HG03196 (cell line): ENCODE results near the gene CREBRF.
"Not testable (repeated sequence)": the region's sequence is repeated elsewhere in the genome, so short reads cannot be mapped to it uniquely, and the experiment has no call there.

Source experiments
- ATAC-seq: cut with Tn5 transposase; IDR thresholded peaks from one replicate; pipeline ENCODE4 v1.9.1; 2021; ENCODE audit not compliant: unreplicated experiment

The CREBRF gene

DNA sequence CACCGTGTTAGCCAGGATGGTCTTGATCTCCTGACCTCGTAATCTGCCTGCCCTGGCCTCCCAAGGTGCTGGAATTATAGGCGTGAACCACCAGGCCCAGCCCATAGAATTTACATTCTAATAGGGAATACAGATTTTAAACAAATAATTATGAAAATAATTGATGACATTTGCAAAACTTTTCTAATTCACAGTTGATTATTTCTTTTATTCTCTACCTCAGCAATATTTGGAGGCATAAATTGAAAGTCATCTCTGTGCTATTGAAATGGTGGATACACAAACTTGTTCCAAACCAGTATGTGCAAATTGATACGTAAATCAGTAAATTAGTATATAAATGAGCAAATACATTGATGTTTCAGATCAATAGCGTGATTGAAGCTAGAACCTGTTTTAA, 96.4 kb downstream of the CREBRF start:
- no peak for ATAC-seq

- no peak for ATAC-seq
These were observed 97.7 kb downstream of the CREBRF start for GRCh38 chr5:173153842-173154241.

- ATAC-seq, result not testable (repeated sequence)
These were observed 98.5 kb downstream of the CREBRF start for GRCh38 chr5:173154619-173155018.

DNA sequence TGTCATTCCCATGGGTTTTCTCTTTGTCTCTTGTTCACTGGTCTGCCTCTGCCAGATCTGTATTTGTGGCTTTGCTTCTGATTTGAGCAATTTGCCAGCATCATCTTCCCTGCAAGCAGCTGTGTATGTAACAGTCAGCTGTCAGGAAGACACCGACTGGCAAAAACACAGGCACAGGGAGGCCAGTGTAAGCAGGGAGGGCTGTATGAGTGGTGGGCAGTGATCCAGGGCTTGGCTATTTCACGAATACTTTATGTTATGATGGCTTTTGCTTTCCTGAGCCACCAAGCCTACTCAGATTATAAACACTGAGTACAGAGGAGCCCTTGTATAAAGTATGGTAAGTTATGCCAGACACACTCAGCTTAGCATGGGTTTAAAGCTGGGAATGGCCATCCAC, 99.8 kb downstream of the CREBRF start:
- no peak for ATAC-seq

DNA sequence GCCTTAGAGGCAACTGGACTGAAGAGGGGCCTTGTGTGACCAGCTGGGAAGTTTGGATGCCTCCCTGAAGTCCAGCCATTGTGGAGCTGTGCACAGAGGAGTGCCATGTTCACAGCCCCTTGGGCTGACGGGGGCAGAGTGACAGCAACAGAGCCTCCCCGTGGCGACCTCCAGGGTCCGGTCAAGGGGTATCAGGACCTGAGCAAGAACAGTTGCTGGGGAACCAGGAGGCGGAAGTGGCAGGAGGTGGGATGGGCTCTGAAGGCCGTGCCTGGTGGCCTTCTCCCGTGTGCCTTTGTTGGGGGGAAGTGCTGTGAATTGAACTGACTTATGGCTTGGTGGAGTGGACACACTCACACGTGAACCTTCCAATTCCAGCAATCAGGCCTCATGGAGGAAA, 102.2 kb downstream of the CREBRF start:
- ATAC-seq, result no peak

DNA sequence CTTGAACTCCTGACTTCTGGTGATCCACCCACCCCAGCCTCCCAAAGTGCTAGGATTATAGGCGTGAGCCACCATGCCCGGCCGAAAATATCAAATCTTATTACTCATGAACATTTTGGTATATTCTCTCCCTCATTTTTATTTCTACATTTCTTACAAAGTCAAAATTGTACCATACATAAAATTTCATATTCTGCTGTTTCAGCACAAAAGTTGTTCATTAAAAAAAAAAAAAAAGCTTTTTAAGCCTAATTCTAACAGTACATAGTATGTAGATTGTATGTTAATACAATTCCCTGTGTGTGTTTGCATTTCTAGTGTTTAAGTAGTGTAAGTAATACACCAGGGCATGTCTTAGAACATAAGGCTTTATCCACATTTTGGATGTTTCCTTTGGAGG, 103.1 kb downstream of the CREBRF start:
- ATAC-seq, result no peak

GRCh38 chr5:173161148-173161547, 105.0 kb downstream of the CREBRF start:
- no peak for ATAC-seq

- no peak for ATAC-seq
These were observed 107.1 kb downstream of the CREBRF start for GRCh38 chr5:173163219-173163618.

DNA sequence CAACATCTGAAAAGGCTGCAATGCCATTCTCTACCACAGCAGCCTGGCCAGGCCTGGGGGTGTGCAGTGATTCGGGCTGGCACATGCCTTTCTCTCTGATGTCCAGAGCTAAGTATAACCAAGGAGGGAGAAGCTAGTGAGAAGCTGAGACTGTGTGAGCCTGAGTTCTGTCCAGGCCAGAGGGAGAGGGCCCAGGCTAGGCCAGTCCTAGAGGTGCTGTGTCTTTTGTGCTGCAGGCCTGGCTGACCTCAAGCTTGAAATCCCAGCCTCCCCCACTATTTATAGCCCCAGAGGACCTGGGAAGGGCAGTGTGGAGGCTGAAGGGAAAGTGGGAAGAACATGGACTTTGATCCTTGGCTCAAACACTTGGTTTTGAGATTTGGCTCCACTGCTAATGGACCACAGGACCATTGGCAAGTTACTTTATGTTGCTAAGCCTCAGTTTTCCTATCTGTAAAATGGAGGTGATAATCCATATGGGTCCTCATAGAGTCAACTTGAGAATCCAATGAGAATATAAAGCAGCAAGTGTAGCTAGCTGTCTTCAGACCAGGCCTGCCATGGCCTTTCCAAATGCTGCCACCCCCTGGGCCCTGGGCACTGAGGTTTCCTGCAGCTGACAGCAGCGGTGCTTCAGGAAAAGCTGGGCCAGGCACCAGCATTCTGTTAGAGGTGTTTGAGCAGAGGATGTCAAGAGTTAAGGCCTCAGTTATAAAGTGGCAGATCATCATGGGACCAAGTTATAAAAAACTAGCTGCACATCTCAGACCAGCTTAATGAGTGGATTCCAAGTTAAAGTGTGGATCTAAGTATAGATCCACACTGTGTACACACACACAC, 109.2 kb downstream of the CREBRF start:
- ATAC-seq, result no peak

GRCh38 chr5:173172166-173172565, 116.0 kb downstream of the CREBRF start:
- ATAC-seq, result no peak

DNA sequence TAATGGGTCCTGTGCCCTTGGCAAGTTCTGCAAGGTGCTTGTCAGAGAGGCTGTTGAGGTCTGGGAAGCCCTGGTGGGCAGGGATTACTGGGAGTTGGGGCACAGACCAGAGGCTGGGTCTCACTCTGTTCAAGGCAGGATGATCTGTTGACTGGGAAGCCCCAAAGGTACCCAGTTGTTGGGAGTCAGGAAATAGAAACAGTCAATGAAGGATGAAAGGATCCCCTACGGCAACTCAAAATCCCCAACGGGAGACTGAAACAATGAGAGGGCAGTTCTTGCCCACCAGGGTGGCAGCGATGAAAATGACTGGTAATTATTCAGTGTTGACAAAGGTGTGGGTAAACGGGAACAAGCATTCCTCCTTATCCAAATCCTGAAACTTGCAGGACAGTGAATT, 119.4 kb downstream of the CREBRF start:
- ATAC-seq, result no peak

DNA sequence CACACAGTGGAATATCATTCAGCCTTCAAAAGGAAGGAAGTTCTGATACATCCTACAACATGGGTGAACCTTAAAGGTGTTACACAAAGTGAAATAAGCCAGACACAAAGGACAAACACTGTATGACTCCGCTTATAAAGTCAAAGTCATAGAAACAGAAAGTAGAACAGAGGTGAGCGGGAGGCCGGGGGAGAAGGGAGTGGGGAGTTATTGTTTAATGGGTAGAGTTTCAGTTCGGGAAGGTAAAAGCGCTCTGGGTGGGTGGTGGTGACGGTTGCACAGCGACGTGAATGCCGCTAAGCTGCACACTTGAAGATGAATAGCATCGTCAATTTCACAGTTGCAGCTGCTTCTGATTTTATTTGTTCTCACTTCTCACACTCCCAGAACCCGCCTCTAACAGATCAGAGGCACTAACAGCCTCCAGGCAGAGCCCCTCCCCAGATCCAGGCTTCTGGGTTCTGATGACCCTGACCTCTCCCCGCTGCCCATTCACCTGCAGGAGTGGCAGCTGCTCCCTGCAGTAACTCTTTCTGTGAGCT, 122.3 kb downstream of the CREBRF start:
- no peak for ATAC-seq

- ATAC-seq, result no peak
These were observed 124.2 kb downstream of the CREBRF start for GRCh38 chr5:173180331-173180730.

DNA sequence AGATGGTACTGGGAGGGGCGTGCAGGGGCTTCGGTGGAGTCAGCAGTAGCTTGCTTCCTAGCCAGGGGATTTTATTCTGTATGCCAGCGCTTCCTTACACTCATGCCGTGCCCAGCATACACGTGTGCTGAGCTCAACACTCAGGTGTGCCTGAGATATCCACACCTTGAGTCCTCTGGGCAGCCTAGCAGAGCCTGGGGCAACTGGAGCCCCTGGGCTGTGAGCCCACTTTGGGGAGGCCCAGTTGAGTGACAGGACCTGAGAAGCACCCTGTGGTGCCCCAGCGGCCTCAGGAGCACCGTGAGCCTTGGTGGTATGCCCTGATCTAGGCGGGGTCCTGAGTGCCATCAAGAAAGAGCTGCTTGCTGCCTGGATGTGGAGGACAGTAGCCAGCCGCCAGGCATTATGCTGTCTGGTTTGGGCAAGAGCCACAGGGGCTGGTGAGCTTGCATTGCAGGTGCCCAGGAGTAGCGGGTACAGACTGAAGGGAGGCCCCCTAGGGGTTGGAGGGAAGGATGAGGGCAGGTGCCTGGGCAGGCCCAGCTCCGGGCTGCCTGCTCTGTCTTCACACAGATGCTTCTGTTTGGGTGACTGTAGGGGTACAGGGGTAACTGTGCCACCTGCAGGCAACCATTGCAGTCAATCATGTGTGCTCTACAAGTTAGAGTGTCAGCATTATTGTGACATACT, 131.0 kb downstream of the CREBRF start:
- no peak for ATAC-seq

- ATAC-seq, result no peak
These were observed 132.1 kb downstream of the CREBRF start for GRCh38 chr5:173188280-173188679.
